ENCODE measurements around the gene NDST1.
"Not testable (repeated sequence)": the region's sequence is repeated elsewhere in the genome, so short reads cannot be mapped to it uniquely, and the experiment has no call there.

Gene NDST1

DNA sequence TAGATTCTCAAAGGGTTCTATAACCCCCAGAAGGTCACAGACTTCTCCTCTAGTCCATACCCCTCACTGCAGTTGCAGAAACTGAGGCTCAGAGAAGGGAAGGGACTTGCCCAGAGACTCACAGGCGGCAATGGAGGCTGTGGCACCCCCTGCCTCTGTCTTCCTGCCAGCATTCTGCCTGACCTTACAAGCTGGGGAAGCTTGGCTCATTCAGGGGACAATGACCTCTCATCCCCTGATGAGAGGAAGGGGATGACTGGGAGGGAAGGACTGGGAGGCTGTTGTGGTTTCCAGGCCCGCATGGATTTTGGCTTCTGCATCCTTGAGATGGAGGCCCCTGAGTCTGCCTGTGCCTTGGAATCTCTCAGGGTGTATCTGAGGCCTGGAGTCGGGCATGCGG is 897 bp downstream of the NDST1 start:
- DNase-seq: no peak

DNA sequence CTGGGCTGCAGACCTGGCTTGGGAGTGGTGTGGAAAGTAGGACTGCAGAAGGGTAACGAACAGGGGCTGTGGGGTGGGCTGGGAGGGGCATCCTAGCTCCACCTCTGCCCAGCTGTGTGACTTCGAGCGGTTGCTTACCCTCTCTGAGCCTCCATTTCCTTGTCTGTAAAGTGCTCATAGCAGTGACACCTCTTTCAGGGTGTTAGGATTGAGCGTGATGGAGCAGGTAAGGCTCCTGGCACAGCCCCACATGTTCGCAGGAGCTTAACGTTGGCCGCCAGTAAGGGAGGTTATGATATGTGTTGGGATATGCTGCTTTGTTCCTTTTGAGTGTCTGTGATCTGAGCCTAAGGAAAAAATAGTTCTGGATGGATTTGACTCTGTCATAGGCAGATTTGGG is 2.1 kb downstream of the NDST1 start:
- DNase-seq: no peak

GRCh38 chr5:150510460-150511263 is 2.7 kb downstream of the NDST1 start:
- peak; percentile 43 for DNase-seq

DNA sequence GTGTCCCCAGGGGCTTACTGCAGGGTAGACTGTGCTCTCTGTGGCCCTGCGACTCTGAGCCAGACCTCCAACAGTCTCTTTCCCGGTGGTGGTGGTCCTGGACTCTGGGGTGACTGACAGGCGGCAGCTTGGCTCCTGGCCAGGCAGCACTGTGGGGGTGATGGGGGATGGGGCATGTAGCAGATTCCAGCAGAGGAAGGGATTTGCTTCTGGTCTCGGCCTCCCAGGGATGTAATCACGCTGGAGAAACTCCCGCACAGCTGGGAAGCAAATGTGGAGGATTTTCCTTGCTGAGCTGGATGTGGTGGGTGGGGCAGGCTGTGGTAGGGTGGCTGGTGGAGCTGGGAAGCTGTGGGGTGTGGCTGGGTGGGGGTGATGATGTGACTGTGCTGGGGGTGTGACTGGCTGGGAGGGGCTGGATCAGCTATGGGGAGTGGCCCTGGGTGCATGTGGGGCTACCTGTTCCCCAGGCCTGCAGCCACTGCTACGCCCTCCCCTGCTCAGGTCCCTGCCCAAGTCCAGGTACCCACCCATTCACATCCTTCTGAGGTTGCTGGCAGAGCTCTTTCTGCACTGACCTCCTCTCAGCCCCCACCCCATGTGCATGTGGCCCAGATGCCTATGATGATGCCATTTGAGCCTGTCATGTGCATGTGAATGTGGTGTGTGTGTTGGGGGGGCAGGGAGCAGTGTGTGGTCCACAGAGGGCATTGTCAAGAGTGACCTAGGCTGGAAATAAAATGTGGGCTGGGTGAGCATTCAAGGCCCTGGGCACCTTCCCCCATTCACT is 3.8 kb downstream of the NDST1 start:
- peak; percentile 90 for DNase-seq

- DNase-seq: no peak
These were observed 4.4 kb downstream of the NDST1 start for GRCh38 chr5:150512368-150512747.

- no peak for DNase-seq
These were observed 5.7 kb downstream of the NDST1 start for GRCh38 chr5:150513375-150514309.

GRCh38 chr5:150514708-150515211 is 6.8 kb downstream of the NDST1 start:
- DNase-seq: peak; percentile 51

DNA sequence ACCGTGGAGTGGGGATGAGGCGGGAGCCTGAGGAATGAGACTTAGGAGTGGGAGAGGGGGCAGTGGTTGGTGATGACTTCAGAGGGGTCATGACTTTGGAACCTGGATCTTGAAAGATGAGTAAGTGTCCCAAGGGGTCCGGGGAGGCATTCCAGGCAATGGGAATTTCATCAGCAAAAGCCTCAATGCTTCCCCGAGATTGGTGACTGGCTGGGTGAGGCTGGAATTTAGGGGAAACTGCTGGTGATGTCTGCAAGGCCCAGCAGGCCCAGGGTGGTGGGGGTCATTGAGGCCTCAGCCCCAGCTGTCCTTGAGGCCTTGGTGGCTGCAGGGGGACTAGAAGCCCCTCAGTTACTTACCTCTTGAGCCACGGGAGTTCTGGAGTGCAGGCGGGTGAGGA is 7.5 kb downstream of the NDST1 start:
- DNase-seq: peak; percentile 94

- DNase-seq: peak; percentile 70
These were observed 8.1 kb downstream of the NDST1 start for GRCh38 chr5:150516011-150516410.

GRCh38 chr5:150517272-150518152 is 9.6 kb downstream of the NDST1 start:
- DNase-seq: peak; percentile 98

GRCh38 chr5:150518712-150519559 is 11.0 kb downstream of the NDST1 start:
- DNase-seq: not testable (repeated sequence)

- no peak for DNase-seq
These were observed 11.6 kb downstream of the NDST1 start for GRCh38 chr5:150519560-150519945.

GRCh38 chr5:150519978-150520377 is 12.0 kb downstream of the NDST1 start:
- no peak for DNase-seq

- DNase-seq: no peak
These were observed 13.0 kb downstream of the NDST1 start for GRCh38 chr5:150520747-150521521.

GRCh38 chr5:150521522-150521817 is 13.5 kb downstream of the NDST1 start:
- no peak for DNase-seq

DNA sequence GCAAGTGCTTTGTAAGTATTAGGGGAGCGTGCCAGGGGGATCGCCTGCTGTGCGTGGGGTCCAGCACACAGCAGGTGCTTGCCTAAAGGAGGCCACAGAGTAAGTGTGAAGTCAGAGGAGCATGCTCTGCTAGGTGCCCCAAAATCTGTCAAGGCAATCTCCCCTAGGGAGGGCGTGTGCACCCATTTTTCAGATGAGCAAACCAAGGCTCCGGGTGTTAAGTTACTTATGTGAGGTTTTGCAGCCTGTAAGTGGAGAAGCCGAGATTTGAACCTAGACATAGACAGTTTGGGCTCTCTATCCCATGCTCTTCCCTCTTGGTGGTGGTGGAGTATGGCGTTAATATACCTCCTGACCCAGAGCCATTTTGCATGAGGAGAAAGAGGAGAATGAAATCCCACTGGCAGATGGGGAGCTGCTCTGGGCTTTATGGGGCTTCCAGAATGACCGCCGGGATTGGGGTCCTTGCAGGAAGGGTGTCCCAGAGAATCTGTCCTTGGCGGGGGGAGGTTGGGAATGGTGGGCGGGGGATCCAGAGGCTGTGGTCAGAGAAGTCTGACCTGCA is 14.1 kb downstream of the NDST1 start:
- DNase-seq: no peak

- DNase-seq: no peak
These were observed 14.8 kb downstream of the NDST1 start for GRCh38 chr5:150522504-150523414.

DNA sequence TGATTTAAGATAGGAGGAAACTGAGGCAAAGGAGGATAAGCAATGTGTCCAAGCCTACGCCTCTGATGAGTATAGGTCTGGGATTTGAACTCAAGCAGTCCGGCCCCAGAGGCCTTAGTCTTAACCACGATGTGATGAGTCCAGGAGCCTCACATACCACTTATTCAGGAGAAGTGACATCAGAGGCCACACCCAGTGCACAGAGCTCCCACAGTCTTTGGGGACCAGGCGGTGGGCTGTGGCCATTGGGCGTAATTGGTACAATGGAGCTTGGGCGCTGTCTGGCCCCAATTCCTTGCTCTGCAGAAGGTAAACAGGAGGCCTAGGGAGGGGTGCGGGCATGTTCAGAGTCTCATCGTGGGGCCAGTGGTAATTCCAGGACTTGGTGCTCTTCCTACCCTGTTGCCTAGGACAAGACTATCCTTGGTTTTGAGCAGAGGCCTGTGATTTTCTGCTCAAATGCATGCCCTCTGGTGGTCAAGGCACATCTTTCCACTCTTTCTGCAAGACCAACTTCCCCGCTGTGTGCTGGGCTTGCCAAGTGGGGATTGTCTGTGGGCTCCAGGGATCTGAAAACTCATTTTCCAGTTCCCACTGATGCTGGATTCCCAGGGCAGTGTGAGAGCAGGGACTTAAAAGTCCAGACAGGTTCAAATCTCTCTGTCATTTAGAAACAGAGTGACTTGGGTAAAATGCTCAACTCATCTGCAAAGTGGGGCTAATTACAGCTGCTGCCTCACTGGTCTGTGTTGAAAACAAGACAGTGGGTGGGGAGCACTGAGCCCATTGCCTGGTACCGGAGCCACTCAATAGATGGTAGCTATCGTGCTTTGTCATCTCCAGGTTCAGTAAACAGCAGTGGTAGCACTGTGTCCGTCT is 15.8 kb downstream of the NDST1 start:
- peak; percentile 74 for DNase-seq
